Endothelial cell (in vitro differentiated cells): ENCODE data around the gene SAMD8. TPM values are rescaled to one million over a fixed set of nuclear protein-coding genes. Genes with fewer than 3 reads are reported as not detected.
A peak's percentile ranks its signal among the peaks of the same experiment; 100 is the strongest.

Experiments
- DNase-seq: peaks from one replicate; pipeline ENCODE4 v3.0.0; 2021; ENCODE audit warnings: low spot score
- H3K27ac Mint-ChIP-seq: one replicate; pipeline ENCODE4 v1.8.0; 2021; ENCODE audit warnings: mixed read lengths, inconsistent platforms; ENCODE audit not compliant: unreplicated experiment
- H3K27me3 Mint-ChIP-seq: one replicate; pipeline ENCODE4 v1.8.0; 2021; ENCODE audit warnings: mild to moderate bottlenecking, moderate library complexity, mixed read lengths, inconsistent platforms; ENCODE audit not compliant: unreplicated experiment
- H3K36me3 Mint-ChIP-seq: one replicate; pipeline ENCODE4 v1.8.0; 2021; ENCODE audit warnings: mild to moderate bottlenecking, low read depth, mixed read lengths, inconsistent platforms; ENCODE audit not compliant: unreplicated experiment
- H3K4me1 Mint-ChIP-seq: one replicate; pipeline ENCODE4 v1.8.0; 2021; ENCODE audit warnings: mild to moderate bottlenecking, mixed read lengths, inconsistent platforms; ENCODE audit not compliant: unreplicated experiment
- H3K4me3 Mint-ChIP-seq: one replicate; pipeline ENCODE4 v1.8.0; 2021; ENCODE audit warnings: mild to moderate bottlenecking, mixed read lengths, inconsistent platforms; ENCODE audit not compliant: unreplicated experiment
- H3K9me3 Mint-ChIP-seq: one replicate; pipeline ENCODE4 v1.8.0; 2021; ENCODE audit warnings: mixed read lengths, inconsistent platforms; ENCODE audit not compliant: unreplicated experiment
- total RNA-seq: library from RNA; stranded (reverse); fragmentation: NEBNext Ultra II Directional; extraction: Animal tissue kit (Norgen Biotek cat#: 25700); gene quantifications from one replicate; pipeline ENCODE4 v1.2.1, GENCODE V29; 2021; ENCODE audit not compliant: unreplicated experiment
- TF ChIP-seq, protein P1 (sequence below): fragments of 200-600 bp; sonication (generic); IDR thresholded peaks from one replicate; pipeline ENCODE4 v1.5.0; 2021; ENCODE audit warnings: antibody characterized with exemption; ENCODE audit not compliant: unreplicated experiment

Gene SAMD8
- total RNA-seq, 1 donor from 2014 or later, result 29.0 TPM

DNA sequence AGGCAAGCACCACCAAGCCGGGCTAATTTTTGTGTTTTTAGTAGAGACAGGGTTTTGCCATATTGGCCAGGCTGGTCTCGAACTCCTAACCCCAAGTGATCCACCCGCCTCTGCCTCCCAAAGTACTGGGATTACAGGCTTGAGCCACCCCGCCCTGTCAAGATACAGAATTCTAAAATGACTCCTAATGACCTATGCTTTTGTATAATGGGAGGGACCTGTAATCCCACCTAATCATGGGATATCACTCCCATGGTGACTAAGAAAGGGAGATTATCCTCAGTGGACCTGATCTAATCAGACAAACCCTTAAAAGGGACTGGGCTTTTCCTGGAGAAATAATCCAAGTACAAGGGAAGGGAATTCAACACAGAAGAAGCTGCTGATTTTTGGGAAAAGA is 28.8 kb downstream of the SAMD8 start:
- no peak for DNase-seq
- H3K27ac Mint-ChIP-seq, result no peak overlapping the region
- TF ChIP-seq, protein P1, sequence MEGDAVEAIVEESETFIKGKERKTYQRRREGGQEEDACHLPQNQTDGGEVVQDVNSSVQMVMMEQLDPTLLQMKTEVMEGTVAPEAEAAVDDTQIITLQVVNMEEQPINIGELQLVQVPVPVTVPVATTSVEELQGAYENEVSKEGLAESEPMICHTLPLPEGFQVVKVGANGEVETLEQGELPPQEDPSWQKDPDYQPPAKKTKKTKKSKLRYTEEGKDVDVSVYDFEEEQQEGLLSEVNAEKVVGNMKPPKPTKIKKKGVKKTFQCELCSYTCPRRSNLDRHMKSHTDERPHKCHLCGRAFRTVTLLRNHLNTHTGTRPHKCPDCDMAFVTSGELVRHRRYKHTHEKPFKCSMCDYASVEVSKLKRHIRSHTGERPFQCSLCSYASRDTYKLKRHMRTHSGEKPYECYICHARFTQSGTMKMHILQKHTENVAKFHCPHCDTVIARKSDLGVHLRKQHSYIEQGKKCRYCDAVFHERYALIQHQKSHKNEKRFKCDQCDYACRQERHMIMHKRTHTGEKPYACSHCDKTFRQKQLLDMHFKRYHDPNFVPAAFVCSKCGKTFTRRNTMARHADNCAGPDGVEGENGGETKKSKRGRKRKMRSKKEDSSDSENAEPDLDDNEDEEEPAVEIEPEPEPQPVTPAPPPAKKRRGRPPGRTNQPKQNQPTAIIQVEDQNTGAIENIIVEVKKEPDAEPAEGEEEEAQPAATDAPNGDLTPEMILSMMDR, result no peak
- no peaks in the 10 kb centered on the region for H3K27me3 Mint-ChIP-seq
- no peaks in the 10 kb centered on the region for H3K36me3 Mint-ChIP-seq
- peaks cover 5% of the 10 kb centered on the region for H3K4me1 Mint-ChIP-seq
- no peaks in the 10 kb centered on the region for H3K9me3 Mint-ChIP-seq
- no peak overlapping the region for H3K4me3 Mint-ChIP-seq

DNA sequence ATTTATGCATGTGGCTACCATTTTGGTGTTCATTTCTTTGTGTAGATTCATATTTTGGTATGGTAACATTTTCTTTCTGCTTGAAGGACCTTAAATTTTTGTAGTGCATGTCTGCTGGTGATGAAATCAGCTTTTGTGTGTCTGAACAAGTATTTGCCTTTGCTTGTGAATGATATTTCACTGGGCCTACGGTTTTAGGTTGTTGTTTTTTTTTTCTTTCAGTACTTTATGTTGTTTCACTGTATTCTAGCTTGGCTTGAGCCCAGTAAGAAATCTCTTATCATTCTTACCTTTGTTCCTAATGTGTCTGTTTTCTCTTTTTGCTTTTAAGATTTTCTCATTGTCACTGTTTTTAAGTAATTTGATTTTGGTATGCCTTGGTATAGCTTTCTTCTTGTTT is 31.9 kb downstream of the SAMD8 start:
- H3K4me3 Mint-ChIP-seq, result no peak overlapping the region
- no peak for DNase-seq
- no peaks in the 10 kb centered on the region for H3K9me3 Mint-ChIP-seq
- TF ChIP-seq, protein P1, result no peak
- H3K27ac Mint-ChIP-seq, result no peak overlapping the region
- H3K36me3 Mint-ChIP-seq, result no peaks in the 10 kb centered on the region
- peaks cover 5% of the 10 kb centered on the region for H3K4me1 Mint-ChIP-seq
- no peaks in the 10 kb centered on the region for H3K27me3 Mint-ChIP-seq

DNA sequence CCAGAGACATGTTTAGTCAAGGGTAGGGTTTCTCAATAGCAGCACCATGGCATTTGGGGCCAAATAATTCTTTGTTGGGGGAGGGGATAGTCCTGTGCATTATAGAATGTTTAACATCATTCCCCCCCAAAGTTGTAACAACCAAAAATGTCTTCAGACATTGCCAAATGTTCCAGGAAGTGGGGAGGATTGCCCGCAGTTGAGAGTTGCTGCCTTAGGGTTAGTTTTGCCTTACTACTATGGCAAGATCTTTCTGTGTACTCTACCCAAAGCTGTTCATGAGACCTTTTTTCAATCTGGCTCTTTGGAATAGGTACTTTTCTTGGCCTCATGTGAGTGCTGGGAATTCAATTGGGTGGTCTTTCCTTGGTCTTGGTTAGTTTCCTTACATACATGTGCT is 34.1 kb downstream of the SAMD8 start:
- H3K36me3 Mint-ChIP-seq, result no peaks in the 10 kb centered on the region
- no peaks in the 10 kb centered on the region for H3K9me3 Mint-ChIP-seq
- peaks cover 10% of the 10 kb centered on the region for H3K4me1 Mint-ChIP-seq
- no peak overlapping the region for H3K27ac Mint-ChIP-seq
- DNase-seq, result no peak
- TF ChIP-seq, protein P1, result no peak
- H3K4me3 Mint-ChIP-seq, result no peak overlapping the region
- H3K27me3 Mint-ChIP-seq, result no peaks in the 10 kb centered on the region

DNA sequence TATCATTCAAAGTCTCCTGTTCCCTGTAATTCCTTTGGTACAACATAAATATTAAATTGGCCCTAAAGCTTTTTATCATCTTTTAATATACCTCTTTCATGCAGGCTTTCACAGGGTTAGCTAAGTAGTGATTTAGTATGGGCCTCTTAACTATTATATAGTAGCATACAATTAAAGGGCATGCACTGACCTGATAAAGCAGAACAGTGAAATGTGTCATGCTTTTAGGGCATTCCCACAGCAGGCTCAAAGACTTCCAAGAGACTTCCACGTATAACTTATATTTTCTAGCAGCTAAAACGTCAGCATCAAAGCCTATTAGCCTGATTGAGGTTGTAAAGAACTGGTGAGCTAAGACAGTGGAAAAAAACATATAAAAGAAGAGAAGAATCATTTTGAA is 35.3 kb downstream of the SAMD8 start:
- H3K27me3 Mint-ChIP-seq, result no peaks in the 10 kb centered on the region
- H3K4me1 Mint-ChIP-seq, result peaks cover 12% of the 10 kb centered on the region
- no peak for DNase-seq
- TF ChIP-seq, protein P1, result no peak
- H3K9me3 Mint-ChIP-seq, result no peaks in the 10 kb centered on the region
- H3K36me3 Mint-ChIP-seq, result no peaks in the 10 kb centered on the region
- no peak overlapping the region for H3K27ac Mint-ChIP-seq
- no peak overlapping the region for H3K4me3 Mint-ChIP-seq

DNA sequence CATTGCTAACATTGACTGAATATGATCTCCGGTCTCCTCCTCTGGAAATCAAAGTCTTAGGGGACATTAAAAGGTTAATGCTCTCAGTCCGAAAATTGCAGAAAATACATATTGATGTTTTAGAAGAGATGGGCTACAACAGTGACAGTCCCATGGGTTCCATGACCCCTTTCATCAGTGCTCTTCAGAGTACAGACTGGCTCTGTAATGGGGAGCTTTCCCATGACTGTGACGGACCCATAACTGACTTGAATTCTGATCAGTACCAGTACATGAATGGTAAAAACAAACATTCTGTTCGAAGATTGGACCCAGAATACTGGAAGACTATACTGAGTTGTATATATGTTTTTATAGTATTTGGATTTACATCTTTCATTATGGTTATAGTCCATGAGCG is 39.2 kb downstream of the SAMD8 start:
- DNase-seq, result no peak
- TF ChIP-seq, protein P1, result no peak
- Mint-ChIP-seq H3K27me3 (peaks cover 2% of the 10 kb centered on the region), H3K4me1 (peaks cover 10% of the 10 kb centered on the region), H3K9me3 (no peaks in the 10 kb centered on the region), H3K4me3 (no peak overlapping the region), H3K27ac (peak overlapping the region; percentile 81), H3K36me3 (peaks cover 6% of the 10 kb centered on the region)
